Transverse colon (tissue), 4 donors: ENCODE data around the gene BID. TPM values are rescaled to one million over a fixed set of nuclear protein-coding genes. Genes with fewer than 3 reads are reported as not detected.

Source experiments
- DNase-seq: peaks from one replicate; pipeline ENCODE4 v3.0.0-alpha.2; 2019
- H3K27ac ChIP-seq, 4 donors: fragments of 200-600 bp; sonication (generic); 2 replicates each; pipeline ENCODE4 v1.5.1; 2016 to 2018; ENCODE audit warnings: inconsistent platforms in 4 of 4
- H3K27me3 ChIP-seq: fragments of 200-600 bp; sonication (generic); 2 replicates; pipeline ENCODE4 v1.5.1; 2017; ENCODE audit warnings: inconsistent platforms
- H3K36me3 ChIP-seq, 4 donors: fragments of 200-600 bp; sonication (generic); 2 replicates each; pipeline ENCODE4 v1.5.1; 2017 to 2019; ENCODE audit warnings: inconsistent platforms in 4 of 4
- H3K4me1 ChIP-seq, 4 donors: fragments of 200-600 bp; sonication (generic); 2 replicates each; pipeline ENCODE4 v1.5.1; 2017 to 2020; ENCODE audit warnings: inconsistent platforms in 4 of 4
- H3K4me3 ChIP-seq, 4 donors: fragments of 200-600 bp; sonication (generic); 1 replicate in 1 of 4; 2 replicates in 3 of 4; pipeline versions ENCODE4 v1.5.1 to v1.6.1; 2017 to 2019; ENCODE audit warnings: inconsistent platforms in 4 of 4
- H3K9me3 ChIP-seq, 2 donors: fragments of 200-600 bp; sonication (generic); 2 replicates each; pipeline ENCODE4 v1.5.1; 2017 to 2019; ENCODE audit warnings: inconsistent platforms in 2 of 2
- EP300 ChIP-seq: sonication (generic); formaldehyde crosslinking; IDR thresholded peaks from one replicate; pipeline ENCODE4 v1.6.1; 2017; ENCODE audit warnings: antibody characterized with exemption, low read depth
- POLR2A ChIP-seq: fragments of 450-650 bp; IDR thresholded peaks from one replicate; pipeline ENCODE4 v1.6.1; 2016; ENCODE audit warnings: antibody characterized with exemption, mild to moderate bottlenecking, moderate library complexity
- POLR2AphosphoS5 ChIP-seq, 3 donors: sonication (generic); formaldehyde crosslinking; IDR thresholded peaks; one replicate each; pipeline ENCODE4 v1.6.1; 2016; ENCODE audit warnings: antibody characterized with exemption in 3 of 3
- WGBS, 2 donors: methylation state at CpG; one replicate each; pipeline ENCODE4 v1.1.5; 2018; ENCODE audit warnings: low coverage in 1 of 2; 5-methylcytosine and 5-hydroxymethylcytosine counted together
- in situ Hi-C, 4 donors: fragments of 200-750 bp; cut with MboI; loops; one replicate each; pipeline versions ENCODE4 v1.15.0 to v1.15.1; 2017; ENCODE audit warnings: low sequenced_read_pairs in 3 of 4, low pct_ligation_motif_present in 1 of 4, low pct_unique_long_range_greater_than_20kb in 1 of 4
- intact Hi-C: fragments of 100-400 bp; cut with DNase I; formaldehyde crosslinking; loops from one replicate; pipeline ENCODE4 v1.15.1; 2023; ENCODE audit warnings: low total_unique reads
- total RNA-seq, 4 donors: library from RNA; depleted of rRNA; stranded (reverse); fragments of >200 nt; gene quantifications; one replicate each; pipeline ENCODE4 v1.1.0, GENCODE V29; 2016
- TF ChIP-seq, protein P1 (sequence below), 5 experiments: fragments of 200-600 bp in 3 of 5; fragments of 450-650 bp in 2 of 5; sonication (generic) in 3 of 5; IDR thresholded peaks; 1 replicate in 2 of 5; 2 replicates in 3 of 5; pipeline ENCODE4 v1.5.1; 2016 to 2017; ENCODE audit warnings: antibody characterized with exemption in 5 of 5, inconsistent platforms in 3 of 5, mild to moderate bottlenecking in 2 of 5, moderate library complexity in 1 of 5

Gene BID
- total RNA-seq, 4 donors from 2014 or later, result 21.1 to 59.5 (median 25.5) TPM

DNA sequence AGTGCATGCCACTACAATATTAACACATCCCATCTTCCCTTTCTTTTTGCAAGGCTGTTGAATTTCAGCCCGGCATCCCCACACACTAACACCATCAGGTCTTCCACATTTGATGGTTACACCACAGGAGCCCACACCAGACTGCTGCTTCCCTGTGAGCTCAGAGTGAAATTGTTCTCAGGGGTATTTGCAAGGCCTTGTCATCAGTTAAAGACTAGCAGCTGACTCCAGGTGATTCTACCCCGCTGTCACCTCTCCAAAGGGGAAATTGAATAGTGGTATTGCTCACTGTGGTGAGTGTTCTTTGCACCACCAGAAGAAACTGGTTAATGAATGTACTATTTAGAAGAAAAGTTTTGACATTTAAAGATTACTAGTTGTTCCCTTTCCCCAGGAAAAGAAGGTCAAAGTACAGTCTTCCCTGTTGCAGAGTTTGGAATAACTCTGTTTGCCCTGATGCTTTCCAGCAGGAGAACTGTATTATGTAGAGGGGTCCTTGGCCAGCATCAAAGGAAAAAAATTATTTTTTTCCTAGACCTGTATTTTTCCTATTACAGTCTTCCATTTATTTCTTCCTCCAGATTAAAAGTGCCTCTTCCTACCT lies 41.9 kb downstream of the BID start:
- TF ChIP-seq, protein P1, sequence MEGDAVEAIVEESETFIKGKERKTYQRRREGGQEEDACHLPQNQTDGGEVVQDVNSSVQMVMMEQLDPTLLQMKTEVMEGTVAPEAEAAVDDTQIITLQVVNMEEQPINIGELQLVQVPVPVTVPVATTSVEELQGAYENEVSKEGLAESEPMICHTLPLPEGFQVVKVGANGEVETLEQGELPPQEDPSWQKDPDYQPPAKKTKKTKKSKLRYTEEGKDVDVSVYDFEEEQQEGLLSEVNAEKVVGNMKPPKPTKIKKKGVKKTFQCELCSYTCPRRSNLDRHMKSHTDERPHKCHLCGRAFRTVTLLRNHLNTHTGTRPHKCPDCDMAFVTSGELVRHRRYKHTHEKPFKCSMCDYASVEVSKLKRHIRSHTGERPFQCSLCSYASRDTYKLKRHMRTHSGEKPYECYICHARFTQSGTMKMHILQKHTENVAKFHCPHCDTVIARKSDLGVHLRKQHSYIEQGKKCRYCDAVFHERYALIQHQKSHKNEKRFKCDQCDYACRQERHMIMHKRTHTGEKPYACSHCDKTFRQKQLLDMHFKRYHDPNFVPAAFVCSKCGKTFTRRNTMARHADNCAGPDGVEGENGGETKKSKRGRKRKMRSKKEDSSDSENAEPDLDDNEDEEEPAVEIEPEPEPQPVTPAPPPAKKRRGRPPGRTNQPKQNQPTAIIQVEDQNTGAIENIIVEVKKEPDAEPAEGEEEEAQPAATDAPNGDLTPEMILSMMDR (IDR thresholded peaks at IDR 0.05), result no peak
- TF ChIP-seq POLR2A (no peak), POLR2AphosphoS5 (IDR thresholded peaks at IDR 0.05) (no peak), EP300 (no peak)
- H3K4me3 ChIP-seq, result no peak overlapping the region
- H3K27ac ChIP-seq, result no peak overlapping the region
- peaks cover 0 to 18% (median 9%) of the 10 kb centered on the region in 4 donors for H3K36me3 ChIP-seq
- intact Hi-C loops, result no loop called here
- DNase-seq, result no peak
- no peaks in the 10 kb centered on the region for H3K9me3 ChIP-seq
- H3K27me3 ChIP-seq, result no peaks in the 10 kb centered on the region
- 95% methylated on average over 2 of the region's 2 CpGs; no CpG with 5 or more reads in 1 of the 2 donors for WGBS, 2 donors
- H3K4me1 ChIP-seq, result peaks cover 0 to 5% (median 0%) of the 10 kb centered on the region in 4 donors
- in situ Hi-C loops, result no loop called here

DNA sequence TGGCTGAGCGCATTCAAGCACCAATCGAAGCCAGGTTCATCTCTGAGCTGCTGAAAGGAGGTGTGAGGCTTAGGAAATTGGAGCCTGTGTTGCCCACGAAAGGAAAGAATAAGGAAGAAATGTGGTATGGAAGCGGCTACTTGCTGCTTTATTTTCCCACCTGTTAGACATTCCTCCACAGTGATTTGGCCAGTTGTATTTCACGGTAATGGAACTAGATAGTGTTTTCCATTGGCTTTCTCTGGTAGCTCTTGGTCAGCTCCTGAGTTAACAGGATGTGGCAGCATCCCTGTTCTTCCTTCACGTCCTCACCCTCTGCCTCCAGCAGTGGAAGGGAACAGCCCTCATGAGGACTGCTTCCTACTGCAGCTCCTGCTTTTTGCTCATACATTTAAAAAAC lies 44.7 kb downstream of the BID start:
- Histone ChIP-seq H3K9me3 (no peaks in the 10 kb centered on the region), H3K27me3 (no peaks in the 10 kb centered on the region), H3K4me3 (no peak overlapping the region), H3K4me1 (peaks cover 12 to 29% (median 17%) of the 10 kb centered on the region in 4 donors), H3K27ac (no peak overlapping the region), H3K36me3 (peaks cover 0 to 25% (median 14%) of the 10 kb centered on the region in 4 donors)
- WGBS, 2 donors, result 79 to 94% methylated on average over 5 to 6 of the region's 6 CpGs
- TF ChIP-seq POLR2A, result no peak
- no peak for TF ChIP-seq EP300
- TF ChIP-seq, protein P1 (IDR thresholded peaks at IDR 0.05), result no peak
- TF ChIP-seq POLR2AphosphoS5 (IDR thresholded peaks at IDR 0.05), result no peak
- intact Hi-C loops (no loop called here), in situ Hi-C loops (no loop called here)
- no peak for DNase-seq

DNA sequence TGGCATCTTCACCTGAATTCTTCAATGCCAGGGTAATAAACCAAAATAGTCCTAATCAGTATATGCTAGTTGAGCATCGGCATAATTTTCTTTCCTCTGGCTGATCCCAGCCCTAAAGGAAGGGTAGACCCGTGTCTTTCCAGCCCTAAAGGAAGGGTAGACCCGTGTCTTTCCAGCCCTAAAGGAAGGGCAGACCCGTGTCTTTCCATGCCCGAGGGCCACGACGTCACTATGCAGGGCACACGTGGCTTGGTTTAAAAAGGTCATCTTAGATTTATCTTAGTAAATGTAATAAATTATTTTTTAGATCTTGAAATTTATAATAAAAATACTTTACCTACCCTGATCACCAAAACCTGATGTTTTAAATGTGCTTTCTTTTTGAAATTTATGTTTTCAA lies 45.5 kb downstream of the BID start:
- H3K27me3 ChIP-seq, result no peaks in the 10 kb centered on the region
- H3K27ac ChIP-seq, result no peak overlapping the region
- whole genome bisulfite sequencing, 2 donors, result 86 to 91% methylated on average over 7 to 8 of the region's 8 CpGs
- H3K9me3 ChIP-seq, result no peaks in the 10 kb centered on the region
- TF ChIP-seq POLR2AphosphoS5 (IDR thresholded peaks at IDR 0.05), result no peak
- no peak for TF ChIP-seq POLR2A
- no peak for TF ChIP-seq EP300
- TF ChIP-seq, protein P1 (IDR thresholded peaks at IDR 0.05), result no peak
- DNase-seq, result no peak
- H3K4me1 ChIP-seq, result peaks cover 12 to 37% (median 20%) of the 10 kb centered on the region in 4 donors
- intact Hi-C loops, result no loop called here
- in situ Hi-C loops, result no loop called here
- peaks cover 0 to 25% (median 14%) of the 10 kb centered on the region in 4 donors for H3K36me3 ChIP-seq
- H3K4me3 ChIP-seq, result no peak overlapping the region

DNA sequence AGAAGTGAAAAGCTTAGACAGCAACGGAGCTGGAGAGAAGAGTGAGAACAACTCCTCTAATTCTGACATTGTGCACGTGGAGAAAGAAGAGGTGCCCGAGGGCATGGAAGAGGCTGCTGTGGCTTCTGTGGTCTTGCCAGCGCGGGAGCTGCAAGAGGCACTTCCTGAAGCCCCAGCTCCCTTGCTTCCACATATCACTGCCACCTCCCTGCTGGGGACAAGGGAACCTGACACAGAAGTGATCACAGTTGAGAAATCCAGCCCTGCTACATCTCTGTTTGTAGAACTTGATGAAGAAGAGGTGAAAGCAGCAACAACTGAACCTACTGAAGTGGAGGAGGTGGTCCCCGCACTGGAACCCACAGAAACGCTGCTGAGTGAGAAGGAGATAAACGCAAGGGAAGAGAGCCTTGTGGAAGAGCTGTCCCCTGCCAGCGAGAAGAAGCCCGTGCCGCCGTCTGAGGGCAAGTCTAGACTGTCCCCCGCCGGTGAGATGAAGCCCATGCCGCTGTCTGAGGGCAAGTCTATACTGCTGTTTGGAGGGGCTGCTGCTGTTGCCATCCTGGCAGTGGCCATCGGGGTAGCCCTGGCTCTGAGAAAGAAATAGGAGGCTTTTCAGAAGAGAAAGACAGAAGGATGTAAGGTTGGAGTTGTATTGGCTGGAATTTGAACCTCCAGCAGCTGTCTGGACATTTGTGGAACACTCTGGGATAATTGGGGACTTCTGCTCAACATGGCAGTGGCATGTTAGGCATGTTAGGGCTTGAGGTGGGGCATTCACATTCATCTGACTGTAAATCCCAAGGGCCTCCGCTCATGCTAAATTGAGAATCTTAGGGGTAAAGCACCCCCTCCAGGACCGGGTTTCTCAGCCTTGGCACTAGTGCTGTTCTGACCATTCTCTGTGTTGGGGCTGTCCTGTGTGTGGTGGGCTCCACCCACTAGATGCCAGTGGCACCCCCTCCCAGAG lies 47.1 kb downstream of the BID start:
- intact Hi-C loops, result no loop called here
- H3K27me3 ChIP-seq, result no peaks in the 10 kb centered on the region
- peak overlapping the region; percentile 25 to 75 (median 64) for H3K27ac ChIP-seq
- WGBS, 2 donors, result 69 to 81% methylated on average over 3 to 18 of the region's 18 CpGs
- no peaks in the 10 kb centered on the region for H3K9me3 ChIP-seq
- TF ChIP-seq EP300, result no peak
- TF ChIP-seq, protein P1 (IDR thresholded peaks at IDR 0.05), result no peak
- no peak for TF ChIP-seq POLR2A
- DNase-seq, result no peak
- in situ Hi-C loops, result no loop called here
- H3K36me3 ChIP-seq, result peaks cover 0 to 24% (median 13%) of the 10 kb centered on the region in 4 donors
- H3K4me1 ChIP-seq, result peaks cover 12 to 39% (median 24%) of the 10 kb centered on the region in 4 donors
- H3K4me3 ChIP-seq, result no peak overlapping the region
